Osteocyte (in vitro differentiated cells): ENCODE data around the gene NFAT5. TPM values are rescaled to one million over a fixed set of nuclear protein-coding genes. Genes with fewer than 3 reads are reported as not detected.
"Not testable (repeated sequence)": the region's sequence is repeated elsewhere in the genome, so short reads cannot be mapped to it uniquely, and the experiment has no call there.

Source experiments
- DNase-seq: peaks from one replicate; pipeline ENCODE4 v3.0.0; 2021; ENCODE audit warnings: mixed read lengths; ENCODE audit not compliant: unreplicated experiment; ENCODE audit errors: extremely low spot score
- H3K27ac Mint-ChIP-seq: one replicate; pipeline ENCODE4 v1.8.0; 2021; ENCODE audit warnings: mild to moderate bottlenecking, mixed read lengths; ENCODE audit not compliant: unreplicated experiment
- H3K27me3 Mint-ChIP-seq: one replicate; pipeline ENCODE4 v1.8.0; 2021; ENCODE audit warnings: mixed read lengths; ENCODE audit not compliant: unreplicated experiment
- H3K36me3 Mint-ChIP-seq: one replicate; pipeline ENCODE4 v1.8.0; 2021; ENCODE audit warnings: mixed read lengths; ENCODE audit not compliant: unreplicated experiment
- H3K4me1 Mint-ChIP-seq: one replicate; pipeline ENCODE4 v1.8.0; 2021; ENCODE audit warnings: mixed read lengths; ENCODE audit not compliant: unreplicated experiment
- H3K4me3 Mint-ChIP-seq: one replicate; pipeline ENCODE4 v1.8.0; 2021; ENCODE audit warnings: mild to moderate bottlenecking, moderate library complexity, mixed read lengths; ENCODE audit not compliant: unreplicated experiment
- H3K9me3 Mint-ChIP-seq: one replicate; pipeline ENCODE4 v1.8.0; 2021; ENCODE audit warnings: mixed read lengths; ENCODE audit not compliant: unreplicated experiment
- total RNA-seq: library from RNA; stranded (reverse); gene quantifications from 2 replicates; pipeline ENCODE4 v1.2.1, GENCODE V29; 2021
- TF ChIP-seq, protein P1 (sequence below): fragments of 200-600 bp; sonication (generic); IDR thresholded peaks from 2 replicates; pipeline ENCODE4 v1.5.0; 2021; ENCODE audit warnings: antibody characterized with exemption, mild to moderate bottlenecking, moderate library complexity

Gene NFAT5
- total RNA-seq, 1 donor from 2014 or later = 55.0 TPM

DNA sequence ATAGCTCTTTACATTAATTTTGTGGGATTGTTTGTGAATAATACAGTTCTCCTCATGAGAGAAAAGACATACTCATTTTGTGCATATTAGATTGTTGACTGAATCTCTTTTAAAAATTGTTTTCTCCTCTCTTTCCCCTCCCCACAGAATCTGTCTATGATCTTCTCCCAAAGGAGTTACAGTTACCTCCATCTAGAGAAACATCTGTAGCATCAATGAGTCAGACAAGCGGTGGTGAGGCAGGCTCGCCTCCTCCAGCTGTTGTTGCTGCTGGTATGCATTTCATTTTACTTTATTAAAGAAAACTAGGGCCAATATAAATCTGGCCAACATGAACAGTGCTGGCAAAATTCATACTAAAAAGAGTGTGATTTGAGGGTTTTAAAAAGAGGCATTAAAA is 60.5 kb downstream of the NFAT5 start:
- no peaks in the 10 kb centered on the region for H3K27me3 Mint-ChIP-seq
- peaks cover 22% of the 10 kb centered on the region for H3K36me3 Mint-ChIP-seq
- peaks cover 8% of the 10 kb centered on the region for H3K4me1 Mint-ChIP-seq
- no peaks in the 10 kb centered on the region for H3K9me3 Mint-ChIP-seq
- no peak overlapping the region for H3K4me3 Mint-ChIP-seq
- no peak overlapping the region for H3K27ac Mint-ChIP-seq
- no peak for DNase-seq
- TF ChIP-seq, protein P1, sequence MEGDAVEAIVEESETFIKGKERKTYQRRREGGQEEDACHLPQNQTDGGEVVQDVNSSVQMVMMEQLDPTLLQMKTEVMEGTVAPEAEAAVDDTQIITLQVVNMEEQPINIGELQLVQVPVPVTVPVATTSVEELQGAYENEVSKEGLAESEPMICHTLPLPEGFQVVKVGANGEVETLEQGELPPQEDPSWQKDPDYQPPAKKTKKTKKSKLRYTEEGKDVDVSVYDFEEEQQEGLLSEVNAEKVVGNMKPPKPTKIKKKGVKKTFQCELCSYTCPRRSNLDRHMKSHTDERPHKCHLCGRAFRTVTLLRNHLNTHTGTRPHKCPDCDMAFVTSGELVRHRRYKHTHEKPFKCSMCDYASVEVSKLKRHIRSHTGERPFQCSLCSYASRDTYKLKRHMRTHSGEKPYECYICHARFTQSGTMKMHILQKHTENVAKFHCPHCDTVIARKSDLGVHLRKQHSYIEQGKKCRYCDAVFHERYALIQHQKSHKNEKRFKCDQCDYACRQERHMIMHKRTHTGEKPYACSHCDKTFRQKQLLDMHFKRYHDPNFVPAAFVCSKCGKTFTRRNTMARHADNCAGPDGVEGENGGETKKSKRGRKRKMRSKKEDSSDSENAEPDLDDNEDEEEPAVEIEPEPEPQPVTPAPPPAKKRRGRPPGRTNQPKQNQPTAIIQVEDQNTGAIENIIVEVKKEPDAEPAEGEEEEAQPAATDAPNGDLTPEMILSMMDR = no peak

DNA sequence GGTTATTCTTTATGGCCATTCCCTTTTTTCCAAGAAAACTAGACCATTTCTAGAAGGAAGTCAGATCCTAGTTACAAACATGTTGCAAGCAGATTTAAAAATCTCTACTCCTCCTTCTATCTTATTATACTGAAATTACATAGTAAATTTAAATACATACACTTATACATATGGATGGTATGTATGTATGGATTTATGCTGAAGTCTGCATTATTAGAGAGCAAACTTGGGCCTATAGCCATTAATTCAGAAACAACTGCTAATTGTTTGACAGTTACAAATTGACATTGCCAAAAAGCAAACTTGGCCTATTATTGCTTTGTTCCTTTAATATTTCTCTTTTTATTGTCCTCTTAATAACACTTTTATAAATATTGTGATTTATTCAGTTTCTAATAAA is 67.1 kb downstream of the NFAT5 start:
- H3K4me1 Mint-ChIP-seq = peaks cover 3% of the 10 kb centered on the region
- no peak overlapping the region for H3K4me3 Mint-ChIP-seq
- no peaks in the 10 kb centered on the region for H3K27me3 Mint-ChIP-seq
- no peak for DNase-seq
- TF ChIP-seq, protein P1 = no peak
- H3K27ac Mint-ChIP-seq = no peak overlapping the region
- H3K36me3 Mint-ChIP-seq = peaks cover 39% of the 10 kb centered on the region
- H3K9me3 Mint-ChIP-seq = peaks cover 10% of the 10 kb centered on the region

DNA sequence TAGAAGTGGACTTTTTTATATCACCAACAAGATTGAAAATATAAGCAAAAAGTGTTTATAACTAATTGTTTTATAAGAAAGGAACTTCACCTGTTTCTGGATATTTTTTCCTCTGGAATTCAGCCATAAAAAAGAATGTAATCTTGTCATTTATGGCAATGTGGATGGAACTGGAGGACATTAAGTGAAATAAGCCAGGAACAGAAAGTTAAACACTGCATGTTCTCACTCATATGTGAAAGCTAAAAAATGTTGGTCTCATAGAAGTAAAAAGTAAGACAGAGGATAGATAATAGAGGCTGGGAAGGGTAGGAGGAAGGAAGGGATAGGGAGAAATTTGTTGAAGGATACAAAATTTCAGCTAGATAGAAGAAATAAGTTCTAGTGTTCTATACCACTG is 67.6 kb downstream of the NFAT5 start:
- Mint-ChIP-seq H3K4me1 (peaks cover 3% of the 10 kb centered on the region), H3K9me3 (peaks cover 10% of the 10 kb centered on the region), H3K36me3 (peaks cover 42% of the 10 kb centered on the region), H3K27ac (no peak overlapping the region), H3K4me3 (no peak overlapping the region), H3K27me3 (no peaks in the 10 kb centered on the region)
- no peak for DNase-seq
- TF ChIP-seq, protein P1 = no peak

DNA sequence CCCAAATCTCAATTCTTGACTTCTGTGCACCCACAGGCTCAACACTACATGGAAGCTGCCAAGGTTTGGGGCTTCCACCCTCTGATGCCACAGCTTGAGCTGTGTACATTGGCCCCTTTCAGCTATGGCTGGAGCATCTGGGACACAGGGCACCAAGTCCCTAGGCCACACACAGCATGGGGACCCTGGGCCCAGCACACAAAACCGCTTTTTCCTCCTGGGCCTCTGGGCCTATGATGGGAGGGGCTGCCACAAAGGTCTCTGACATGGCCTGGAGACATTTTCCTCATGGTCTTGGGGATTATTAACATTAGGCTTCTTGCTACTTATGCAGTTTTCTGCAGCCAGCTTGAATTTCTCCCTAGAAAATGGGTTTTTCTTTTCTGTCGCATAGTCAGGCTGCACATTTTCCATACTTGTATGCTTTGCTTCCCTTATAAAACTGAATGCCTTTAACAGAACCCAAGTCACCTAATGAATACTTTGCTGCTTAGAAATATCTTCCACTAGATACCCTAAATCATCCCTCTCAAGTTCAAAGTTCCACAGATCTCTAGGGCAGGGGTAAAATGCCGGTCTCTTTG is 70.9 kb downstream of the NFAT5 start:
- H3K4me1 Mint-ChIP-seq, H3K27me3 Mint-ChIP-seq, H3K9me3 Mint-ChIP-seq, H3K4me3 Mint-ChIP-seq, DNase-seq, H3K27ac Mint-ChIP-seq: not testable (repeated sequence)
- peaks cover 38% of the 10 kb centered on the region for H3K36me3 Mint-ChIP-seq

DNA sequence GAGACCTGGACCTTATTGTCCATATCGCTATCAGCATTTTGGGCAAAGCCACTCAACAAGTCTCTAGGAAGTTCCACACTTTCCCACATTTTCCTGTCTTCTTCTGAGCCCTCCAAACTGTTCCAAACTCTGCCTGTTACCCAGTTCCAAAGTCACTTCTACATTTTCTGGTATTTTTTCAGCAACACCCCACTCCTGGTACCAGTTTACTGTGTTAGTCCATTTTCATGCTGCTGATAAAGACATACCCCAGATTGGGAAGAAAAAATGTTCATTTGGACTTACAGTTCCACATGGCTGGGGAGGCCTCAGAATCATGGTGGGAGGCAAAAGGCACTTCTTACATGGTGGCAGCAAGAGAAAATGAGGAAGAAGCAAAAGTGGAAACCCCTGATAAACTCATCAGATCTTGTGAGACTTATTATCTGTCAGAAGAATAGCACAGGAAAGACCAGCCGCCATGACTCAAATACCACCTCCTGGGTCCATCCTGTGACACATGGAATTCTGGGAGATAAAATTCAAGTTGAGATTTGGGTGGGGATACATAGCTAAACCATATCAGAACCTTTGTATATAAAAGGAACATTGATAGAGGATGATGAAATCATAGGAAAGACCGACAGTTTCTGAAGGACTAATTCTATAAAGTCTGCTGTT is 71.6 kb downstream of the NFAT5 start:
- not testable (repeated sequence) for H3K4me3 Mint-ChIP-seq, H3K4me1 Mint-ChIP-seq, H3K9me3 Mint-ChIP-seq, DNase-seq, H3K27ac Mint-ChIP-seq, H3K27me3 Mint-ChIP-seq
- H3K36me3 Mint-ChIP-seq = peaks cover 38% of the 10 kb centered on the region

DNA sequence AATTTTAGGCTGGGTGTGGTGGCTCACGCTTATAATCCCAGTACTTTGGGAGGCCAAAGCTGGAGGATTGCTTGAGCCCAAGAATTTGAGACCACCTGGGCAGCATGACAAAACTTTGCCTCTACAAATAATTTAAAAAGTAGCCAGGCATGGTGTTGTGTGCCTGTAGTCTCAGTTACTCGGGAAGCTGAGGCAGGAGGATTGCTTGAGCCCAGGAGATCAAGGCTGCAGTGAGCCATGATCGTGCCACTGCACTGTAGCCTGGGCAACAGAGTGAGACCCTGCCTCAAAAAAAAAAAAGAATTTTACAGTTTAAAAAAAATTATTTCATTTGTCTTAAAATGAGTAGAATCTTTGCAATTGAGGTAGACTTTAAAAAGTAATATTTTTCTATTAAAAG is 78.2 kb downstream of the NFAT5 start:
- Mint-ChIP-seq H3K36me3 (peaks cover 16% of the 10 kb centered on the region), H3K4me1 (peaks cover 11% of the 10 kb centered on the region)
- not testable (repeated sequence) for H3K9me3 Mint-ChIP-seq, H3K27me3 Mint-ChIP-seq, H3K4me3 Mint-ChIP-seq, DNase-seq, H3K27ac Mint-ChIP-seq
